ENCODE data around the gene REV3L.

Gene REV3L

DNA sequence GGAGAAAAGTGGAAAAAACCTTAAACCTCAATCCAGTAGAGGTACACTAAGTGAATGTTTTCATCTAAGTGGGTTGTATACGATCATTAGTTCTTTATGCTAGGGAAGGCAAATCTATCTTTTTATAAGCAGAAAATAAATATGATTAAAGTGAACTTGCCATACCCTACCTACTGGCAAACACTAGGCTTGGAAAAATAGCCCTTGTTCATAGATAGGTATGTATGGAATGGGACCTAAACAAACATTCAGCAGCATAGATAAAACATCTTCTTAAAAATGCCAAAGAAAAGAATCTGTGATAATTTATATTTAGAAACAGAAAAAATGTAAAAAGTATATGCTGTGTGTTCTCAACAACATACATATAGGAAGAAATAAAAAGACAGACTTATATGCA lies 18.8 kb downstream of the REV3L start:
- no peak for DNase-seq (ENCODE audit: low read depth)

DNA sequence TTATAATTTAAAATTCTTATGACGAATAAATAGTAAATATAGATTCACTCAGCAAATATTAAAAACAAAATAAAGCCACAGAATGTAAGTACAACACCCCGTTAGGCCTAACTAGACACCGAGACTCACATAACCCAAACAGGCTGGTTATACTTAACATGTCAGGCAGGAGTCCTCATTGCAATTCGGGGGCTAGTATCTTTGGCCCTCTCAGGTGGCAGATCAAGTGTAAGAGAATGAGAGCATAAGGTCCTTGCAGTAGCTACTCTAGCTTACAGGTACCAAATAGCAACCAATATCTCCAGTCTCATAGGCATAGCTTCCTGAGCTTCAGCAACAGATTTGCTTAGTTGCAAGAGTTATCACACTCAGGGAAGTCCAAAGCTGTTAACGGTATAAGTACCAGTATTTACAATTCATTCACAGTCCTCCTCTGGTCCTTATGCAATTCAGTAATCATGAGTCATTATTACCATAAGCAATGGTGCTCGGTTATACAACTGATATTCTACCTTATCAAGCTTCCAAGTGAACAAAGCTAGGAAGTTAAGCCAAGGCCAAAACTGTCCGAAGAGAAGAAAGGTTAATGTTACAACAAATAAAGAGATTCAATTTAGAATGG lies 20.1 kb downstream of the REV3L start:
- no peak for DNase-seq (ENCODE audit: low read depth)

DNA sequence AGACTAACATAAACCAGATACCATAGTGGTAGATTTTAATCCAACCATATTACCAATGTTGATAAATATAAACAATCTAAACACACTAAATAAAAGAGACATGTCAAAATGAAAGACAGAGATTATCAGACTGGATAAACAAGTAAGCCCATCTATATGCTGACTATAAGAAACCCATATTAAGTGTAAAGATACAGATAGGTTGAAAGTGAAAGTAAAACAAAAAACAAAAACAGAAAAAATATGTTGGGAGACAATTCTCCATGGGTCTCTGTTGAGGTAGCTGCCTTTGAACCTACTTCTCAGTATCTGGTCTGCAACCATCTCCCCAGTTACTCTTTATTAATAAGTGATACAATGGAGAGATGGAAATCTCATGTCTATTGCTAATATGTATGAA lies 21.2 kb downstream of the REV3L start:
- DNase-seq (ENCODE audit: low read depth) = no peak

DNA sequence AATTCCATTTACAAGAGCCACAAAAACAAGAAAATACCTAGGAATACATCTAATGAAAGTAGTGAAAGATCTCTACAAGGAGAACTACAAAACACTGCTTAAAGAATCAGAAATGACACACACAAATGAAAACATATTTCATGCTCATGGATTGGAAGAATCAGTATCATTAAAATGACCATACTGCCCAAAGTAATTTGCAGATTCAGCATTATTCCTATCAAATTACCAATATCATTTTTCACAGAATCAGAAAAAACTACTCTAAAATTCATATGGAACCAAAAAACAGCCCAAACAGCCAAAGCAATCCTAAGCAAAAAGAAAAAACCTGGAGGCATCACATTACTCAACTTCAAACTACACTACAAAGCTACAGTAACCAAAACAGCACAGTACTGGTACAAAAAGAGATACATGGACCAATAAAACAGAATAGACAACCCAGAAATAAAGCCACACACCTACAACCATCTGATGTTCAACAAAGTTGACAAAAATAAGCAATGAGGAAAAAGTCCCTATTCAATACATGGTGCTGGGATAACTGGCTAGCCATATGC lies 24.3 kb downstream of the REV3L start:
- DNase-seq (ENCODE audit: low read depth) = no peak

DNA sequence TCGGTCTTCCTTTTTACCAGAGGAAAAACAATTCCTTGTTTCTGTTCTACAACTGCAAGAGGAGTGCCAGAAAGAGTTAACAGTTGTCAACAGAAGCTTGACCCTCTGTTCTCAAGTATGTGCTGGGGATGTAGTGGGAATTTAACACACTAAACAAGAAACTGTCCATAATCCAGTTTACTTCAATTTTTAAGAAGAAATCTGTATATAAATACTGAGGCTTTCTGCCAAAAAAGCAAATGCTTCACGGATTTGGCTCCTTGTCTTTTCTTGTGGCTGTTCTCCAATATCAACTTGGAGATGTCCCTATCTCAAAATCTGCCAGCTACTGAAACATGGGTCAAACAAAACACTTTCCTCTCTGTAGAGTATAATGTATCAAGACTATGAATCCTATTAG lies 26.8 kb downstream of the REV3L start:
- no peak for DNase-seq (ENCODE audit: low read depth)

DNA sequence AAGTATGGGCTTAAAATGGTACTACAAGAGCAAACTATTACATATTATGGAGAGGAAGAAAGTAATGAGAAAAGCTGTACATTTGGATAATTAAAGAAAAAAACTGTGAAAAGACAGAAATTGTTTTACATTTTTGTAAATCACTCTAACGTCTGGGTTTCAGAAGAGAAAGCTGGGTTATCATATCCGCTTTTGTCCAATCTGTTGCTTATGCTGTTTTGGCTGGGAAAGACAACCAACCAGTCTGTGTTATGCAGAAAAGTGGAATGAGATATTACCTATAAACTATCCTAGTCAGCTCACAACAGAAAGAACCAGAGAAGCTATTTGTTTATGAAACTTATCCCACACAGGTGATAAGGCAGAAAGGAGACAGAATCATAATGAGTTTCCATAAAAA lies 32.4 kb downstream of the REV3L start:
- DNase-seq (ENCODE audit: low read depth) = no peak

DNA sequence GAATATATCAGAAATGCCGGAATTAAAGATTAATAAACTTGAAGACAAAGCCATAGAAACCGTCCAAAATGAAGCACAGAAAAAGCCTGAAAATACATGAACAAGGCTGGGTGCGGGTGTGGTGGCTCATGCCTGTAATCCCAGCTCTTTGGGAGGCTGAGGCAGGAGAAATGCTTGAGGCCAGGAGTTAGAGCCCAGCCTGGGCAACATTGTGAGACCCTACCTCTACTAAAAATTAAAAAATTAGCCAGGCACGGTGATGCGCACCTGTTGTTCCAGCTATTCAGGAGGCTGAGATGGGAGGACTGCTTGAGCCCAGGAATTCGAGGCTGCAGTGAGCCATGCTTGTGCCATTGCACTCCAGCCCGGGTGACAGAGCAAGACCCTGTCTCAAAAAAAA lies 32.9 kb downstream of the REV3L start:
- DNase-seq (ENCODE audit: low read depth) = no peak

DNA sequence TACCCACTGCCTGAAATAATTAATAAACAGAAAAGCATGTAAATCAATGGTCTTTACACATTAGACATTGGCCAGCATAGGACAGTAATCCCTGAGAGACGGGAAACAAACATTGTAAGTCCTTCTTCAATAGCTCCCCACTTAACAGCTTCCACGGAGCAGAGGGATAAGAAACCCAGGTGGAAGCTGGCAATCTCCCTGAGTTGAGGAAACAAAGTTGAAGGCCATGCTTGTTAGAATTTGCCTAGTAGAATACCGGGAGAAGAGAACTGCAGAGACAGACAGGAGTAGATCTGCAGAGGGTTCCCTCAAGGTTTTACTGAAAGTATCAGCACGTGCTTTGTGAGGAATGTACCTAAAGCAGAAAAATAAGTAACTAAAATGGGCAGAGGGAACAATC lies 33.9 kb downstream of the REV3L start:
- no peak for DNase-seq (ENCODE audit: low read depth)

DNA sequence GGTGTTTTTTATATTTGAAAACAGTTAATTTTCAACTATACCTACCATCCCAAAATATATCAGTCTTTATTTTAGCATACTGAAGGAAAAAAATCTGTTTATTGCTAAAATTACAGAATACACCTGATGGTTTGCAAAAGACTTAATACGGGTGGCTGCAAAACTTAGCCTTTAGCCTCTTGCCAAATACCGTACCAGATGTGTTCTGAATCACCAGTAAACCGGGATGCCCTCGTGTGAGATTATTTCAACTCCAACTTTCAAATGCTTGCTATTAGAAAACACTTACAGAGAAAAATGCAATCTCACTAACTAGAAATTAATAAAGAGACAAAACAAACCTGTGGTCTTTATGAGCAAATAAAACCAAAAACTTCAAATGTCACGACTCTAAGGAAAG lies 36.0 kb downstream of the REV3L start:
- no peak for DNase-seq (ENCODE audit: low read depth)

DNA sequence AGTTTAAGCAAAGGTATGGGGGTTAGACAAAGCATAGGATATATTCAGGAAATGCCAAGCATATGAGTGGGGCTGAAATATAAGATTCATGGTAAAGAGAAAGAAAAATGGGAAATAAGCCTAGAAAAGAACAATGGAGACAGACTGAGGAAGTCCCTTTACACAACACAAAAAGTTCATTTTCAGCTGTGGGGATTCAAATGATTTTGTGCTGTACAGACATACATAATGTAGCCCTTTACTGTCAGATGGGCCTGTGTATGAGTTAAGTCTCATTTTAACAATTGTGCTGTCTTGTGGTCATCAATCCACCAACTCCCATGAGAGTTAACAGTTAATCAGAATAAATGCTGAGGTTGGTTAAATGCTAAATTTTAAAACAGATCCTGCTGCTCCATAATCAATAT lies 37.2 kb downstream of the REV3L start:
- DNase-seq (ENCODE audit: low read depth) = no peak

DNA sequence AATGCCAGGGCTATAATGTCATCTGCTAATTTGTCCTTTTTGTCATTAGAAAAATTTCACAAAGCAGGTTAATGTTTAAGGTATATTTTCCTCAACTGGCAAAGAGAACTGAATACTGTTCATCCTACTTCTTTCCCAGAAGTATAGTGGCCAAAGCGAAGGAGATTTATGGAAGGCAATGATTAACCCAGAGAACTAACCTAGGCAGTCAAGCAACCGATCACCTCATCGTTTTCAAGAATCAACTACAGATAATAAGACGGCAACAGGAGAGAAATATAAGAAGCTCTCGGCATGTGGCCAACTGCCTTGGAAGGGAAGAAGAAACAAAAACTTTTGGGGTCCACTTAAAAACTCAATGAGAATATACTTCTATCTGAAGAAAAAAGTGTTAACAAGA lies 38.2 kb downstream of the REV3L start:
- no peak for DNase-seq (ENCODE audit: low read depth)

DNA sequence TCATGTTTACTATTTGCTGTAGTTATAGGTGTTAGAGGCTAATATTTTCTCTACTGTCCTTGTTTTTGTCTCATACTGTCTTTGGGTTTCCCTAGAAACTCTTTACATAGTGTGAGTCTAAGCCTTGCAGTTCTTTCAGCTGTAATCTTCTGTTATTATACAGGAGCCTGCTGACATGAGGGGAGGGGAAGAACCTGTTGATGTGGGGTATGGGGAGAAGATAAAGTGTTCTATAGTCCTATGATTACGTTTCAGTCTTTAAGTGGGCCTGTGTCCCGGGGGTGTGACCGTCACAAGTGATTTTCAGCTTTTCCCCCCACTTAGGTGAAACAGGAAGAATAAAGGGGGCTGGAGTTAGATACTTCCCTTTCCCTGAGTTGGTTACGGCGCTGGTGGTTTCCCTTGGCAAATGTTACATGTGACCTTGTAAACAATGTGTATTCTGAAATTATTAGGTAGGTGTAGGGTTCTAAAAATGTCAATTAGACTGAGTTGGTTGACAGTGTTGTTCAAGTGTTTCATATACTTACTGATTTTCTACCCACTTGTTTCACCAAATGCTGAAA lies 41.3 kb downstream of the REV3L start:
- no peak for DNase-seq (ENCODE audit: low read depth)

DNA sequence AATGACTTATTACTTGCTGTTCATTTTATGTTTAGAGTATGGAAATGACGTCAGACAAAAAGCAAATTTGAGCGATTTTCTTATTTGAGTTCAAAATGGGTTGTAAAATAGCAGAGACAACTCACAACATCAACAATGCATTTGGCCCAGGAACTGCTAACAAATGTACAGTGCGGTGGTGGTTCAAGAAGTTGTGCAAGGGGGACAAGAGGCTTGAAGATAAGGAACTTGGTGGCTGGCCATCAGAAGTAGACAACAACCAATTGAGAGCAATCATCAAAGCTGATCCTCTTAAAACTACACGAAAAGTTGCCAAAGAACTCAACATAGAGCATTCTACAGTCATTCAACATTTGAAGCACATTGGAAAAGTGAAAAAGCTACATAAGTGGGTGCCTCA lies 43.8 kb downstream of the REV3L start:
- no peak for DNase-seq (ENCODE audit: low read depth)

DNA sequence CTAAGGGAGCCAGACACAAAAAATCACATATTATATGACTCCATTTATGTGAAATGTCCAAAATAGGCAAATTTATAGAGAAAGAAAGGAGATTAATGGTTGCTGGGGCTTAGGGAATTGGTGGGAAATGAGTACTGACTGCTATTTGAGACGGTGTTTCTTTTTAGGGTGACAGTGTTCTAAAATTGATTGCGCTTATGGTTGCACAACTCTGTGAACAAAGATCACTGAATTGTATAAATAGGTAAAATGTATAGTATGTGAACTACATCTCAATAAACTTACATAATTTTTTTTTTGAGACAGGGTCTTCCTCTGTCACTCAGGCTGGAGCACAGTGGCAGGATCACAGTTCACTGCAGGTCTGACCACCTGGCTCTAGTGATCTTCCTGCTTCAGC lies 45.4 kb downstream of the REV3L start:
- DNase-seq (ENCODE audit: low read depth) = no peak

DNA sequence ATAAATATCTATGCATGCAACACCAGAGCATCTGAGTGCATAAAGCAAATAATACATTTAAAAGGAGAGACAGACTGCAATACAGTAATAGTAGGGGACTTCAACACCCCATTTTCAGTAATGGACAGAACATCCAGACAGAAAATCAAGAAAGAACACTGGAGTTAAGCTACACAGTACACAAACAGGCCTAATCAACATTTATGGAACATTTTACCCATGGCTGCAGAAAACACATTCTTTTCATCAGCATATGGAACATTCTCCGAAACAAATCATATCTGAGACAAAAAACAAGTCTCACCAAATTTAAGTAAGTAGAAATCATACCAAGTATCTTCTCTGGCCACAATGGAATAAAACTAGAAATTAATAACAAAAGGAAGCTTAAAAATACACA lies 50.5 kb downstream of the REV3L start:
- DNase-seq (ENCODE audit: low read depth) = no peak

DNA sequence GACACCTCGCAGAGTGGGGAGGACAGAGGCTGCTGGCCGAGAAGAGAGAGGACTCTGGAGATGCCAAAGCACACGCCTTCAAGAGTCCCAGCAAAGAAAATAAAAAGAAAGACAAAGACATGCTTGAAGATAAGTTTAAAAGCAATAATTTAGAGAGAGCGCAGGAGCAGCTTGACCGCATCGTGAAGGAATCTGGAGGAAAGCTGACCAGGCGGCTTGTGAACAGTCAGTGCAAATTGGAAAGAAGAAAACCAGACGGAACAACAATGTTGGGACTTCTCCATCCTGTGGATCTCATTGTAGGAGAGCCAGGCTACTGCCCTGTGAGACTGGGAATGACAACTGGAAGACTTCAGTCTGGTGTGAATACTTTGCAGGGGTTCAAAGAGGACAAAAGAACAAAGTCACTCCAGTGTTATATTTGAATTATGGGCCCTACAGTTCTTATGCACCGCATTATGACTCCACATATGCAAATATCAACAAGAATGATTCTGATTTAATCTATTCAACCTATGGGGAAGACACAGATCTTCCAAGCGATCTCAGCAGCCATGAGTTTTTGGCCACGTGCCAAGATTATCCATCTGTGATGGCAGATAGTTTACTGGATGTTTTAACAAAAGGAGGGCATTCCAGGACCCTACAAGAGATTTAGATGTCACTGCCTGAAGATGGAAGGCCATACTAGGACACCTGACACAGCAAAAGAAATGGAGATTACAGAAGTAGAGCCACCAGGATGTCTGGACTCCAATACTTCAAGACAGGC lies 52.2 kb downstream of the REV3L start:
- no peak for DNase-seq (ENCODE audit: low read depth)

DNA sequence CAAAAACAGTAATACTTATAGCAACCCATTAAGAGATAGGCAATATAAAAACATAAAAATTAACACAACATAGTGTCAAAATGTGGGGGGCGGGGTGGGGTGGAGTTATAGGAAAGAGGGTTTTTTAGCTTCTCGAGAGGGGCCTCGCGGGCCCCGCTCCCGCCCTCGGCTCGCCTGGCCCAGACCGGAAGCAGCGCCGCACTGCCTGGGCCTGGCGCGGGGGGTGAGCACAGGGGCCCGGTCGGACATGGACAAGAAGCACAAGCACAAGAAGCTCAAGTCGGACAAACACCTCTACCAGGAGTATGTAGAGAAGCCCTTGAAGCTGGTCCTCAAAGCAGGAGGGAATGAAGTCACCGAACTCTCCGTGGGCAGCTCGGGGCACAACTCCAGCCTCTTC lies 53.4 kb downstream of the REV3L start:
- DNase-seq (ENCODE audit: low read depth) = no peak

DNA sequence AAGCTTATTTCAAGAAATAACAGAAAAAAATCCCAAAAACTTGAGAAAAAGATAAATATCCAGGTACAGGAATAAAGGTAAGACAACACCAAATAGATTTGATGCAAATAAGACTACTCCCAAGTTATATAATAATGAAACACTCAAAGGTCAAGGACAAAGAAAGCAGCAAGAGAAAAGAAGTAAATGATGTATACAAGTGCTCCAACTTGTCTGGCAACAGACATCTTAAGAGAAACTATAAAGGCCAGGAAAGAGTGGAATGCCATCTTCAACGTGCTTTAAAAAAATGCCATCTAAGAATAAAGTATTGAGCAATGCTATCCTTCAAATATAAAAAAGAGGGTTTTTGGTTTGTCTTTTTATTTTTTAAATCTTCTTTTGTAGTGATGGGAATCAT lies 54.2 kb downstream of the REV3L start:
- DNase-seq (ENCODE audit: low read depth) = no peak

DNA sequence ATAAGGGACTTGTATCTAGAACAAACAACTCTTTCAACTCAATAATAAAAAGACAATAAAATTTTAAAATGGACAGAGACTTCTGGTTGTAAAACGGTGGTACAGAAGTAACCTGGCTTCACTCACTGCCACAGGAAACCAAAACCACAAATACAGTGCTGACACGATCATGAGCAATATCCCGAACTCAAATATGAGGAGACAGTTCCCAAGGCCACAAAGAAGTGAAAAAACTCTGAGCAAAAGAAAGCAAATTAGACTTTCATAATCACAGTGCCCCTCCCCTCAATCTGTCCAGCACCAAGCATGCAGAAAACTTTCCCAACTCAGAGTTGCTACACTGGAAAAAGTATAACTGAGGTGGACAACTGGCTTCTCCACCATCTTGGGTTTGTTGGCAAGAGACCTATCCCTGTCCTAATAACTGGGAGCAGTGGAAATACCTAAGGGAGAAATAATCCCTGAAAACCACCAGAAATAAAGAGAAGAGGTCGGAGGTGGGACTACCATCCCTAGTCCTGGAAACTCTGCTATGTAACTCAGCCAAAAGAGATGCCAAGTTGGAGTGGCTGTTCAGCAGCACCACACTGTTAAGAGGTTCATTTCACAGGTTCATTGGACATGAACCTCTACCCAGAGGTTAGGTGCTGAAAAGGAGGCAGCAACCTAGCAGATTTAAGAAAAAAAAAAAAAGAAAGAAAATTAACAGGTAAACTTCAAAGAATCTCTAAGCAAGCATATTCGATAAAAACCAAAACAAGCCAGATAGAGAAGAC lies 55.5 kb downstream of the REV3L start:
- no peak for DNase-seq (ENCODE audit: low read depth)

DNA sequence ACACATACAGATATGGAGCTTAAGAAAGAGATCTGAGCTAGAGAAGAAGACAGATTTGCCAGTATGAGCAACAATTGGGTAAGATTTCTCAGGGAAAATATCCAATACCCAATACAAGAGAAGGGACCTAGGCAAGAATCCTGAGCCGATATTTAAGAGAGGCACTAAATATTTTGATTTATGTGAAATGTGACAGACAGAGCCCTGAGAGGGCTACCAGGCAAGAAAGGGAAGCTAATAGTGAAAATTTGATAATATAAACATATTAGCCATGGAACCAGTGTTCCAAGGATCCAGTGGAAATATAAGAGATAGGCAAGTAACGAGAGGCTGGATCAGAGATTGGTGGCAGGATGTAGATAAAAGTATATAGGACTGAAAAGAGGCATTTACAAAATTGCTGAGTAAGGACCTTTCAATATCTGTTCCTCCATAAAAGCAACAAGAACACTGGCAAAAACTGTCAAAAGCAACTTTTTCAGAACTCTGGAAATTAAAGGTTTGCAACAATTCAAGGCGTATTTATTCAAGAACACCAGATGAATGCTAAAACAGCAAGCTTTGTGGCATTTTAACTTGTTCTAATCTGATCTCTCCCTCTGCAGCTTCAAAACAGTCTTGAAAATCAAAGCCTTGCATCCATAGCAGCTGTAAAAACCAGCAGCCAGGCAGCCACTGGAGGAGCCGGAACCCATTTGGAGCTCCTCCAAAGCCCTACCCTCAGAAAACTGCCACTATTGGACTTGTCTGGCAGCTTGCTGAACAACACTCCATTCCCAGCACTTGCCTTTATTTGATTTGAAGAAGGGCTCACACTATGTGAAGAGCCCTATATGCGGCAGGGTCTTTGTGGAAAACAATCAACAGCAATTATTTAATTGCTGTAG lies 58.8 kb downstream of the REV3L start:
- DNase-seq (ENCODE audit: low read depth) = no peak

DNA sequence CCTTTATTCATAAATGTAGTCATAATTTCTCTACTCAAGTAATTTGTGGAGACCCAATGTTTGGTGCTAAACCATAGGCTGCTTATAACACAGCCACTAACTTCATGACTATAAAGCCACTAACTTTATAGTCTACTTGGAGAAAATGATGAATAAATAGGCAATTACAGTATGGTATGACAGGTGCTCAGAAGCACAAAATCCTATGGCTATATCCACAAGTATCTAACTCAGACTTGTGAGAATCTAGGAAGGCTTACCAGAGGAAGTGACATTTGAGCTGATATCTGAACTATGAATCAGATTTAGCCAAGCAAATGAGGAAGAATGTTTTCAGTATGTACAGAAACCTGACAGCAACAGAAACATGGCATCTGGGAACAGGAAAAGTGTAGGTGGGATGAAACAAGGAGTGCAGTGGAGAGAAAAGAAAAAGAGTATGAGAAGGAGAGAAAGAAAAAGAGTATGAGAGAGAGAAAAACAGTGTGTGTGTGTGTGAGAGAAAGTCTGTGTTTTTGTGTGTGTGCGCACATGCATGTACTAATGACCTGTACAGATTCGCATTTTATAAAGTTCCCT lies 59.9 kb downstream of the REV3L start:
- no peak for DNase-seq (ENCODE audit: low read depth)

Data from stimulated activated CD8-positive, alpha-beta memory T cell treated with anti-CD3 and anti-CD28 coated beads, Interleukin-15, amount 100 ng/mL, for 1 hour (primary cell).